Astrocyte (in vitro differentiated cells and primary cell): Measurements from ENCODE around the gene MDH1B.

Experiments used
- CTCF ChIP-seq: IDR thresholded peaks from 2 replicates; pipeline ENCODE4 v1.5.1; 2011; ENCODE audit warnings: low read depth, mild to moderate bottlenecking, inconsistent platforms, low read length, moderate library complexity; ENCODE audit not compliant: insufficient read depth
- EZH2 ChIP-seq: IDR thresholded peaks from 2 replicates; pipeline ENCODE4 v1.6.1; 2012; ENCODE audit warnings: mild to moderate bottlenecking, low read length, inconsistent platforms; ENCODE audit not compliant: insufficient read depth

GRCh38 chr2:206764673-206765241 is 371 bp downstream of the MDH1B start:
- TF ChIP-seq CTCF = no peak
- no peak for TF ChIP-seq EZH2
